A549 treated with GW870086 at 1 μM for 4 hours (cell line): ENCODE data around the gene DGKB. TPM values are rescaled to one million over a fixed set of nuclear protein-coding genes. Genes with fewer than 3 reads are reported as not detected.

ENCODE experiments used
- total RNA-seq: library from RNA; stranded (reverse); fragments of 200-300 nt; extraction: Qiagen RNA extraction; gene quantifications from 5 replicates; pipeline ENCODE4 v1.2.3, GENCODE V29; 2022; ENCODE audit warnings: low read depth

DGKB gene
- not detected in 5 replicates for total RNA-seq

GRCh38 chr7:14902589-14903067 lies at the start of gene DGKB:
Gene DGKB (minus strand): TSS chr7:14902751.

